H9 (cell line): Measurements from ENCODE around the gene SH3TC1. TPM values are rescaled to one million over a fixed set of nuclear protein-coding genes. Genes with fewer than 3 reads are reported as not detected.

Experiments used
- DNase-seq: peaks from one replicate; pipeline ENCODE4 v3.0.0-alpha.2; 2017
- H2AFZ ChIP-seq: one replicate; pipeline ENCODE4 v1.6.1; 2013; ENCODE audit warnings: mild to moderate bottlenecking, low read length, control low read depth, moderate library complexity
- H2AK5ac ChIP-seq: 2 replicates; pipeline ENCODE4 v1.6.1; 2013; ENCODE audit warnings: low read length, control low read depth, mixed read lengths; ENCODE audit not compliant: insufficient read length
- H2BK120ac ChIP-seq: one replicate; pipeline ENCODE4 v1.6.1; 2013; ENCODE audit warnings: low read depth, mild to moderate bottlenecking, low read length, control low read depth, inconsistent platforms; ENCODE audit not compliant: poor library complexity, severe bottlenecking
- H2BK12ac ChIP-seq: 2 replicates; pipeline ENCODE4 v1.6.1; 2013; ENCODE audit warnings: low read length, control low read depth, mixed read lengths, low read depth; ENCODE audit not compliant: insufficient read length
- H2BK15ac ChIP-seq: 2 replicates; pipeline ENCODE4 v1.6.1; 2013; ENCODE audit warnings: low read depth, low read length, control low read depth
- H2BK20ac ChIP-seq: one replicate; pipeline ENCODE4 v1.6.1; 2013; ENCODE audit warnings: low read depth, mild to moderate bottlenecking, low read length, control low read depth, inconsistent platforms; ENCODE audit not compliant: poor library complexity, severe bottlenecking
- H2BK5ac ChIP-seq: 2 replicates; pipeline ENCODE4 v1.6.1; 2013; ENCODE audit warnings: low read length, control low read depth, mixed read lengths; ENCODE audit not compliant: insufficient read length
- H3K14ac ChIP-seq: 2 replicates; pipeline ENCODE4 v1.6.1; 2013; ENCODE audit warnings: low read length, control low read depth; ENCODE audit not compliant: insufficient read depth
- H3K18ac ChIP-seq: 2 replicates; pipeline ENCODE4 v1.6.1; 2013; ENCODE audit warnings: low read depth, mild to moderate bottlenecking, mixed read lengths, low read length, control low read depth; ENCODE audit not compliant: insufficient read length
- H3K23ac ChIP-seq: 2 replicates; pipeline ENCODE4 v1.6.1; 2013; ENCODE audit warnings: low read length, control low read depth, mixed read lengths, low read depth; ENCODE audit not compliant: insufficient read length
- H3K23me2 ChIP-seq: 2 replicates; pipeline ENCODE4 v1.6.1; 2013; ENCODE audit warnings: low read depth, mild to moderate bottlenecking, mixed read lengths, low read length, control low read depth; ENCODE audit not compliant: insufficient read length, poor library complexity, severe bottlenecking
- H3K27ac ChIP-seq: 2 replicates; pipeline ENCODE4 v1.5.1; 2013; ENCODE audit warnings: low read length, control low read depth, mixed read lengths, low read depth; ENCODE audit not compliant: insufficient read length
- H3K27me3 ChIP-seq: 2 replicates; pipeline ENCODE4 v1.6.1; 2013; ENCODE audit warnings: low read length, control low read depth, inconsistent platforms; ENCODE audit not compliant: insufficient read depth
- H3K4ac ChIP-seq: 2 replicates; pipeline ENCODE4 v1.6.1; 2013; ENCODE audit warnings: low read depth, mild to moderate bottlenecking, control low read depth, inconsistent platforms, low read length, moderate library complexity
- H3K4me1 ChIP-seq: 2 replicates; pipeline ENCODE4 v1.6.1; 2013; ENCODE audit warnings: low read length, control low read depth, inconsistent platforms; ENCODE audit not compliant: insufficient read depth
- H3K4me2 ChIP-seq: 2 replicates; pipeline ENCODE4 v1.6.1; 2013; ENCODE audit warnings: low read length, control low read depth, mixed read lengths; ENCODE audit not compliant: insufficient read length, insufficient read depth
- H3K56ac ChIP-seq: 2 replicates; pipeline ENCODE4 v1.6.1; 2013; ENCODE audit warnings: low read depth, mild to moderate bottlenecking, mixed read lengths, low read length, control low read depth; ENCODE audit not compliant: insufficient read length
- H3K79me1 ChIP-seq: 2 replicates; pipeline ENCODE4 v1.6.1; 2013; ENCODE audit warnings: low read depth, mild to moderate bottlenecking, moderate library complexity, low read length, control low read depth, inconsistent platforms; ENCODE audit not compliant: insufficient read depth, poor library complexity, severe bottlenecking
- H3K79me2 ChIP-seq: 2 replicates; pipeline ENCODE4 v1.6.1; 2013; ENCODE audit warnings: low read length, control low read depth, inconsistent platforms; ENCODE audit not compliant: insufficient read depth
- H3K9ac ChIP-seq: 2 replicates; pipeline ENCODE4 v1.6.1; 2013; ENCODE audit warnings: low read length, control low read depth, mixed read lengths; ENCODE audit not compliant: insufficient read length; ENCODE audit errors: extremely low read depth
- H3K9me3 ChIP-seq: one replicate; pipeline ENCODE4 v1.6.1; 2013; ENCODE audit warnings: low read depth, low read length, inconsistent platforms; ENCODE audit not compliant: control insufficient read depth
- H3T11ph ChIP-seq: one replicate; pipeline ENCODE4 v1.6.1; 2013; ENCODE audit warnings: mild to moderate bottlenecking, low read length, control low read depth, inconsistent platforms
- H4K20me1 ChIP-seq: one replicate; pipeline ENCODE4 v1.6.1; 2013; ENCODE audit not compliant: control insufficient read depth, insufficient read length, insufficient read depth
- H4K5ac ChIP-seq: 2 replicates; pipeline ENCODE4 v1.6.1; 2013; ENCODE audit warnings: low read depth, mild to moderate bottlenecking, mixed read lengths, low read length, control low read depth; ENCODE audit not compliant: insufficient read length
- H4K8ac ChIP-seq: replicated peaks from 2 replicates; pipeline ENCODE4 v1.6.1; 2013; ENCODE audit warnings: low read length, control low read depth, mixed read lengths, low read depth; ENCODE audit not compliant: insufficient read length
- H4K91ac ChIP-seq: 2 replicates; pipeline ENCODE4 v1.6.1; 2013; ENCODE audit warnings: low read depth, mild to moderate bottlenecking, moderate library complexity, mixed read lengths, low read length, control low read depth; ENCODE audit not compliant: insufficient read length
- H3K27ac Mint-ChIP-seq, 3 experiments: 2 replicates in 2 of 3; 3 replicates in 1 of 3; pipeline ENCODE4 v1.8.0; 2020 to 2021; ENCODE audit warnings: mixed read lengths in 3 of 3, mild to moderate bottlenecking in 1 of 3, moderate library complexity in 1 of 3
- H3K27me3 Mint-ChIP-seq: 2 replicates; pipeline ENCODE4 v1.8.0; 2021; ENCODE audit warnings: low read depth, mild to moderate bottlenecking, moderate library complexity, mixed read lengths
- H3K36me3 Mint-ChIP-seq, 3 experiments: 2 replicates in 2 of 3; 3 replicates in 1 of 3; pipeline ENCODE4 v1.8.0; 2020 to 2021; ENCODE audit warnings: low read depth in 3 of 3, mixed read lengths in 3 of 3; ENCODE audit not compliant: insufficient read depth in 1 of 3
- H3K4me1 Mint-ChIP-seq, 2 experiments: 2 replicates each; pipeline ENCODE4 v1.8.0; 2020; ENCODE audit warnings: mixed read lengths in 2 of 2
- H3K4me3 Mint-ChIP-seq, 2 experiments: 2 replicates in 1 of 2; 3 replicates in 1 of 2; pipeline ENCODE4 v1.8.0; 2020 to 2021; ENCODE audit warnings: mild to moderate bottlenecking in 2 of 2, mixed read lengths in 2 of 2, moderate library complexity in 1 of 2
- H3K9me3 Mint-ChIP-seq, 2 experiments: 2 replicates in 1 of 2; 3 replicates in 1 of 2; pipeline ENCODE4 v1.8.0; 2020; ENCODE audit warnings: mild to moderate bottlenecking in 2 of 2, mixed read lengths in 2 of 2, moderate library complexity in 1 of 2
- CTCF ChIP-seq: fragments of 200-600 bp; sonication (generic); conservative IDR thresholded peaks from 3 replicates; pipeline ENCODE4 v1.8.0; 2021; ENCODE audit warnings: antibody characterized with exemption, mild to moderate bottlenecking
- WGBS: extraction: QIAGEN DNeasy Blood & Tissue Kit; methylation state at CpG from one replicate; pipeline ENCODE4 v1.1.7; 2013; ENCODE audit warnings: missing lambda C conversion rate, low lambda C conversion rate, mixed read lengths; ENCODE audit not compliant: insufficient read length; ENCODE audit errors: extremely low coverage; 5-methylcytosine and 5-hydroxymethylcytosine counted together
- total RNA-seq: library from RNA; stranded (reverse); gene quantifications from 2 replicates; pipeline ENCODE4 v1.2.1, GENCODE V29; 2021

The SH3TC1 gene
- total RNA-seq, 1 experiment from 2014 or later = 0.74 TPM

DNA sequence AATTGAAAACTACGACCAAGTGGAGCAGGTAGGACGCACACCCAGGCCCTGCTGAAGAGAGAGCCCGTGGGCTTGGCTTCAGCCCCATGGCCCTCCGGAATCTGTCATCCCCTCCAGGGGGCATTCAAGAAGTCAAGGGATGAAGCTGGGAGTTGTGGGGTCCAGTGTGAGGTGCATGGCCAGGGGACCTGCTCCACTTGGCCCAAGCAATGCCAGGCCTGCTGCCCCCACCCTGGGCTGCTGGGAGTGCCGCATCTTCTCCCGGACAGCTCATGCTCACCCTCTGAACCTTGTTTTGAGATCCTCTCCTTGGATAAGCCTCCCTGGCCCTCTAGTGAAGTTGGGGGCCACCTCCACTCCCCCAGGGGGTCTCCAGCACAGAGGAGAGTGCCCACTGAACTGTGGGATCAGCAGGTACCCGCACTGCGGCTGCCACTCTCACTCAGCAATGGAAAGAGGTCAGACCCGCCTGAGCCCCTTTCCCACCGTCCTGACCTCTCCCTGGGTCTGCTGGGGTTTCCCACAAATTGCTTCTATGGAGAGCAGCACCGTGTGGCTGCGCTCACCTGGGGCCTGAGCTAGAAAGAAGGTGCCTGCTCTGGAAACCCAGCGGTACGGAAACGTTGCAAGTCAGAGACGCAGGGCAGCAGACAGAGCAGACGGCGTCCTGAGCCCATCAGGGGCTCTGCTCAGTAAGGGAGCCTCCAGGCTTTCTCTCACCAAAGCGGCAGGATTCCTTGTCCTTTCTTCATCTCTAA lies 35.5 kb upstream of the SH3TC1 start:
- TF ChIP-seq CTCF = no peak
- Histone ChIP-seq H3K18ac (no peak overlapping the region), H3K56ac (no peak overlapping the region), H3K4ac (no peak overlapping the region), H3K4me2 (no peak overlapping the region), H3K14ac (no peak overlapping the region), H2BK120ac (no peak overlapping the region), H3K4me1 (no peaks in the 10 kb centered on the region), H3K9me3 (peaks cover 5% of the 10 kb centered on the region), H2AFZ (no peak overlapping the region), H3K27me3 (no peaks in the 10 kb centered on the region), H2BK5ac (no peak overlapping the region), H3K27ac (no peak overlapping the region), H4K20me1 (no peaks in the 10 kb centered on the region), H3K23me2 (peaks cover 3% of the 10 kb centered on the region), H3K23ac (no peak overlapping the region), H2BK20ac (no peak overlapping the region), H2AK5ac (no peak overlapping the region), H2BK15ac (no peak overlapping the region), H4K8ac (no peak overlapping the region), H3K79me2 (no peaks in the 10 kb centered on the region), H3K79me1 (no peaks in the 10 kb centered on the region), H4K5ac (no peak overlapping the region), H4K91ac (no peak overlapping the region), H3K9ac (no peak overlapping the region), H2BK12ac (no peak overlapping the region), H3T11ph (no peak overlapping the region)
- Mint-ChIP-seq H3K9me3 (peaks cover 10 to 12% of the 10 kb centered on the region in 2 experiments), H3K4me3 (no peak overlapping the region), H3K4me1 (peaks cover 7 to 9% of the 10 kb centered on the region in 2 experiments), H3K27ac (no peak overlapping the region), H3K27me3 (peaks cover 44% of the 10 kb centered on the region), H3K36me3 (peaks cover 0 to 4% (median 4%) of the 10 kb centered on the region in 3 experiments; a peak in 2 of 7 replicates)
- WGBS = no CpG with 5 or more reads among the region's 19 CpGs
- no peak for DNase-seq
